ENCODE measurements around the gene HERC3. TPM values are rescaled to one million over a fixed set of nuclear protein-coding genes. Genes with fewer than 3 reads are reported as not detected.

HERC3 gene
- total RNA-seq, 1 experiment from 2014 or later: 31.8 TPM

GRCh38 chr4:88702782-88703181, 110.5 kb downstream of the HERC3 start:
- no peaks in the 10 kb centered on the region for H3K27me3 ChIP-seq
- H3K36me3 ChIP-seq: peaks cover 9% of the 10 kb centered on the region; the same call in 1 of the 2 replicates
- H3K9me3 ChIP-seq (replicated peaks): no peaks in the 10 kb centered on the region
- H3K4me1 ChIP-seq: no peaks in the 10 kb centered on the region; the same call in 1 of the 2 replicates
- DNase-seq: no peak
- no peak overlapping the region for H3K4me3 ChIP-seq
- H3K27ac ChIP-seq: no peak overlapping the region

GRCh38 chr4:88705223-88705622, 112.9 kb downstream of the HERC3 start:
- Histone ChIP-seq H3K27me3 (no peaks in the 10 kb centered on the region), H3K36me3 (peaks cover 9% of the 10 kb centered on the region; the same call in 1 of the 2 replicates), H3K9me3 (replicated peaks) (no peaks in the 10 kb centered on the region), H3K27ac (no peak overlapping the region), H3K4me3 (no peak overlapping the region), H3K4me1 (no peaks in the 10 kb centered on the region)
- DNase-seq: no peak

- no peaks in the 10 kb centered on the region for H3K9me3 ChIP-seq (replicated peaks)
- H3K27me3 ChIP-seq: no peaks in the 10 kb centered on the region
- H3K36me3 ChIP-seq: peaks cover 9% of the 10 kb centered on the region; the same call in 1 of the 2 replicates
- DNase-seq: no peak
- H3K27ac ChIP-seq: no peak overlapping the region
- H3K4me1 ChIP-seq: no peaks in the 10 kb centered on the region
- no peak overlapping the region for H3K4me3 ChIP-seq
These were observed 113.7 kb downstream of the HERC3 start for GRCh38 chr4:88705805-88706492.

- Histone ChIP-seq H3K9me3 (replicated peaks) (no peaks in the 10 kb centered on the region), H3K36me3 (peaks cover 11% of the 10 kb centered on the region; the same call in 1 of the 2 replicates), H3K27me3 (no peaks in the 10 kb centered on the region), H3K4me1 (no peaks in the 10 kb centered on the region), H3K27ac (no peak overlapping the region), H3K4me3 (no peak overlapping the region)
- DNase-seq: peak; percentile 42 to 68
These were observed 114.3 kb downstream of the HERC3 start for GRCh38 chr4:88706574-88706973.

GRCh38 chr4:88709989-88710388, 117.7 kb downstream of the HERC3 start:
- DNase-seq: no peak

GRCh38 chr4:88713782-88714181, 121.5 kb downstream of the HERC3 start:
- no peak overlapping the region for H3K27ac ChIP-seq
- H3K4me3 ChIP-seq: no peak overlapping the region
- H3K36me3 ChIP-seq: peaks cover 34% of the 10 kb centered on the region
- peaks cover 15% of the 10 kb centered on the region for H3K9me3 ChIP-seq (replicated peaks)
- no peaks in the 10 kb centered on the region for H3K27me3 ChIP-seq
- no peak for DNase-seq
- H3K4me1 ChIP-seq: no peaks in the 10 kb centered on the region

More at GRCh38 chr4:88709989-88710388, 117.7 kb downstream of the HERC3 start:
- no peak overlapping the region for H3K4me3 ChIP-seq
- no peaks in the 10 kb centered on the region for H3K9me3 ChIP-seq (replicated peaks)
- no peaks in the 10 kb centered on the region for H3K27me3 ChIP-seq
- H3K36me3 ChIP-seq: peaks cover 21% of the 10 kb centered on the region
- H3K27ac ChIP-seq: no peak overlapping the region
- no peaks in the 10 kb centered on the region for H3K4me1 ChIP-seq

GRCh38 chr4:88718098-88718497, 125.8 kb downstream of the HERC3 start:
- no peak for DNase-seq
- no peaks in the 10 kb centered on the region for H3K27me3 ChIP-seq
- no peak overlapping the region for H3K4me3 ChIP-seq
- H3K27ac ChIP-seq: no peak overlapping the region
- H3K9me3 ChIP-seq (replicated peaks): peaks cover 15% of the 10 kb centered on the region
- peaks cover 46% of the 10 kb centered on the region for H3K36me3 ChIP-seq
- no peaks in the 10 kb centered on the region for H3K4me1 ChIP-seq

- no peak for DNase-seq
- Histone ChIP-seq H3K27me3 (no peaks in the 10 kb centered on the region), H3K9me3 (replicated peaks) (peaks cover 15% of the 10 kb centered on the region), H3K36me3 (peaks cover 41% of the 10 kb centered on the region), H3K27ac (no peak overlapping the region), H3K4me1 (no peaks in the 10 kb centered on the region), H3K4me3 (no peak overlapping the region)
These were observed 127.1 kb downstream of the HERC3 start for GRCh38 chr4:88719381-88719780.

- Histone ChIP-seq H3K4me1 (no peaks in the 10 kb centered on the region), H3K4me3 (no peak overlapping the region), H3K27me3 (no peaks in the 10 kb centered on the region), H3K36me3 (peaks cover 46% of the 10 kb centered on the region), H3K9me3 (replicated peaks) (peaks cover 15% of the 10 kb centered on the region), H3K27ac (no peak overlapping the region)
- no peak for DNase-seq
These were observed 128.5 kb downstream of the HERC3 start for GRCh38 chr4:88720451-88721428.

- no peak overlapping the region for H3K27ac ChIP-seq
- H3K9me3 ChIP-seq (replicated peaks): peaks cover 9% of the 10 kb centered on the region
- H3K36me3 ChIP-seq: peaks cover 52% of the 10 kb centered on the region
- no peak overlapping the region for H3K4me3 ChIP-seq
- no peaks in the 10 kb centered on the region for H3K4me1 ChIP-seq
- no peak for DNase-seq
- no peaks in the 10 kb centered on the region for H3K27me3 ChIP-seq
These were observed 130.0 kb downstream of the HERC3 start for GRCh38 chr4:88722276-88722780.

GRCh38 chr4:88722828-88723227, 130.5 kb downstream of the HERC3 start:
- H3K9me3 ChIP-seq (replicated peaks): peaks cover 4% of the 10 kb centered on the region
- H3K4me1 ChIP-seq: no peaks in the 10 kb centered on the region
- no peak overlapping the region for H3K4me3 ChIP-seq
- H3K36me3 ChIP-seq: peaks cover 52% of the 10 kb centered on the region
- H3K27ac ChIP-seq: no peak overlapping the region
- H3K27me3 ChIP-seq: no peaks in the 10 kb centered on the region
- DNase-seq: no peak

GRCh38 chr4:88724406-88724805, 132.1 kb downstream of the HERC3 start:
- no peaks in the 10 kb centered on the region for H3K27me3 ChIP-seq
- H3K9me3 ChIP-seq (replicated peaks): no peaks in the 10 kb centered on the region
- H3K36me3 ChIP-seq: peaks cover 57% of the 10 kb centered on the region
- H3K4me1 ChIP-seq: no peaks in the 10 kb centered on the region
- H3K4me3 ChIP-seq: no peak overlapping the region
- H3K27ac ChIP-seq: no peak overlapping the region
- no peak for DNase-seq

- H3K27ac ChIP-seq: no peak overlapping the region
- DNase-seq: no peak
- no peaks in the 10 kb centered on the region for H3K27me3 ChIP-seq
- no peak overlapping the region for H3K4me3 ChIP-seq
- no peaks in the 10 kb centered on the region for H3K4me1 ChIP-seq
- peaks cover 59% of the 10 kb centered on the region for H3K36me3 ChIP-seq
- no peaks in the 10 kb centered on the region for H3K9me3 ChIP-seq (replicated peaks)
These were observed 132.9 kb downstream of the HERC3 start for GRCh38 chr4:88725143-88725542.

GRCh38 chr4:88725986-88726385, 133.7 kb downstream of the HERC3 start:
- Histone ChIP-seq H3K9me3 (replicated peaks) (no peaks in the 10 kb centered on the region), H3K27me3 (no peaks in the 10 kb centered on the region), H3K36me3 (peaks cover 66% of the 10 kb centered on the region), H3K27ac (no peak overlapping the region), H3K4me3 (no peak overlapping the region), H3K4me1 (no peaks in the 10 kb centered on the region)
- DNase-seq: no peak

GRCh38 chr4:88728146-88728545, 135.9 kb downstream of the HERC3 start:
- peaks cover 63% of the 10 kb centered on the region for H3K36me3 ChIP-seq
- H3K27me3 ChIP-seq: no peaks in the 10 kb centered on the region
- H3K4me1 ChIP-seq: no peaks in the 10 kb centered on the region
- H3K27ac ChIP-seq: no peak overlapping the region
- no peaks in the 10 kb centered on the region for H3K9me3 ChIP-seq (replicated peaks)
- no peak overlapping the region for H3K4me3 ChIP-seq
- DNase-seq: no peak
